ENCODE results near the gene SLC25A6. TPM values are rescaled to one million over a fixed set of nuclear protein-coding genes. Genes with fewer than 3 reads are reported as not detected.
A peak's percentile ranks its signal among the peaks of the same experiment; 100 is the strongest.
"Not testable (repeated sequence)": the region's sequence is repeated elsewhere in the genome, so short reads cannot be mapped to it uniquely, and the experiment has no call there.

The SLC25A6 gene
- total RNA-seq, 1 donor from 2014 or later = 193 TPM

DNA sequence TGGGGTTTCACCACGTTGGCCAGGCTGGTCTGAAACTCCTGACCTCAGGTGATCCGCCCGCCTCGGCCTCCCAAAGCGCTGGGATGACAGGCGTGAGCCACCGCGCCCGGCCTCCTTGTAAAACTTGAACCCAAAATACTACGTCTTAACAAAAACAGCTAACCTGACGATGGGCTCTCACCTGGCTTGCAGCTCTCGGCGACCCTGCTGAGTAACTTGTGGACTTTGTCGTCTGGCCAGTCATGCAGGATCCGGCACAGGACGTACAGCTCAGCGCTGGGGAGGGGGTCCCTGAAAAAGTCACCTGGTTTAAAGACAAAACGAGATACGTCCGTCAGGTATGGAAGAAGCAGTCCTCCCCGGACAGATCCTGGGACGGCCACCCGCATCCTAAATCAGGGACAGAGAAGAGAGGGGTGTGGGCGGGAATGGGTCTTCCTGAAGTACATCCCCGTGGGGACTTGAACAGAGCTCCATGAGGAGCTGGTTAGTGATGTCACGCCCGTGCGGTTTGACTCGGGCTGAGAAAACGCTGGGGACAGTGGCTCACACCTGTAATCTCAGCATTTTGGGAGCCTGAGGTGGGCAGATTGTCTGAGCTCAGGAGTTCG, 20.7 kb upstream of the SLC25A6 start:
- no peak for DNase-seq (ENCODE audit: low read depth in 2 of 2)

DNA sequence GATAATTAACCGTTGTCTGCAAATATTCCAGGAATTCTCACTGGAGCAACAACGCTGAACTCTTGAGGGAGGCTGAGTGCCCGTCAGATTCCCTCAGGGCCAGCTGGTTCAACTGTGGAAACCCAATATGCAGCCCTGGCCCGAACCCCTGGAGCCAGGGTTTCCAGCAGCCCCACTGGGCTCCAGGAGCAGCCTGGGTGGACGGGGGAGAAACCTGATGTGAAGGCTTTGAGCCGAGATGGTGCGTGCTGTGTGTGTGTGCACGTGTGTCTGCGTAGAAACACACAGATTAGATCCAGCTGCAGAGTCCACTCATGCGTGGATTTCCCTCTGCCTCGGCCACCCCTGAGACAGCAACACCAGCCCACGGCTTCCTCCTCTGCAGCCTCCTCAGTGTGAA, 19.4 kb upstream of the SLC25A6 start:
- no peak for DNase-seq (ENCODE audit: low read depth in 2 of 2)

DNA sequence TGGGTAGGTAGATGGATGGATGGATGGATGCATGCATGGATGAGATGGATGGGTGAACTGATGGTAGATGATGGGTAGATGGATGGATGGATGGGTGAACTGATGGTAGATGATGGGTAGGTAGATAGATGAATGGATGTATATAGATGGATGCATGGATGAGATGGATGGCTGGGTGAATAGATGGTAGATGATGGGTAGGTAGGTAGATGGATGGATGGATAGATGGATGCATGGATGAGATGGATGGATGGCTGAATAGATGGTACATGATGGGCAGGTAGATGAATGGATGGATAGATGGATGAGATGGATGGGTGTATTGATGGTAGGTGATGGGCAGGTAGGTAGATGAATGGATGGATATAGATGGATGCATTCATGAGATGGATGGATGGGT, 15.1 kb upstream of the SLC25A6 start:
- no peak for DNase-seq (ENCODE audit: low read depth in 2 of 2)

DNA sequence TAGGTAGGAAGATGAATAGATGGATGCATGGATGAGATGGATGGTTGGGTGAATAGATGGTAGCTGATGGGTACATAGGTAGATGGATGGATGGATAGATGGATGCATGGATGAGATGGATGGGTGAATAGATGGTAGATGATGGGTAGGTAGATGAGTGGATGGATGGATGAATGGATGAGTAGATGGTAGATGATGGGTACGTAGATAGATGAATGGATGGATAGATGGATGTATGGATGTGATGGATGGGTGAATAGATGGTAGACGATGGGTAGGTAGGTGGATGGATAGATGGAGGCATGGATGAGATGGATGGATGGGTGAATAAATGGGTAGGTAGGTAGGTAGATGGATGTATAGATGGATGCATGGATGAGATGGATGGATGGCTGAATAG, 13.9 kb upstream of the SLC25A6 start:
- DNase-seq (ENCODE audit: low read depth in 2 of 2) = not testable (repeated sequence)

DNA sequence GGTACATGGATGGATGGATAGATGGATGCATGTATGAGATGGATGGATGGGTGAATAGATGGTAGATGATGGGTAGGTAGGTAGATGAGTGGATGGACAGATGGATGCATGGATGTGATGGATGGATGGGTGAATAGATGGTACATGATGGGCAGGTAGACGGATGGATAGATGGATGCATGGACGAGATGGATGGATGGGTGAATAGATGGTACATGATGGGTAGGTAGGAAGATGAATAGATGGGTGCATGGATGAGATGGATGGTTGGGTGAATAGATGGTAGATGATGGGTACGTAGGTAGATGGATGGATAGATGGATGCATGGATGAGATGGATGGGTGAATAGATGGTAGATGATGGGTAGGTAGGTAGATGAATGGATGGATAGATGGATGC, 12.0 kb upstream of the SLC25A6 start:
- not testable (repeated sequence) for DNase-seq (ENCODE audit: low read depth in 2 of 2)

DNA sequence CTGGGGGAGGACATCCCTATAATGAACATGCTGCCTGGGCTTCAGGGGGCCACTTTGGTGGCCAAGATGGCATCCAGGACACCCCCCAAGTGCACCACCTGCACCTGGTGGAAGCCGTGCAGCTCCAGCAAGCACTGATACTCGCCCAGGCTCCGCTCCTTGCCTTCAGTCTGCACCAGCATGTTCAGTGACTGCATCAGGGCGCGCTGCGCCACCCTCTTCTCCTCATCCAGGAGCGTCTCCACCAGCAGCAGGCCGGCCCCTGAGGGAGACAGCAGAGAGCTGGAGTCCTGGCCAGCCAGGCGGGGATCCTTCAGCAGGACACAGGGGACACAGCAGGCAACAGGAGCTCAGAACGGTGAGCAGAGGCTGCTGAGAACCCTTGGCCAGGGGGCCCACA, 11.3 kb upstream of the SLC25A6 start:
- DNase-seq (ENCODE audit: low read depth in 2 of 2) = no peak

DNA sequence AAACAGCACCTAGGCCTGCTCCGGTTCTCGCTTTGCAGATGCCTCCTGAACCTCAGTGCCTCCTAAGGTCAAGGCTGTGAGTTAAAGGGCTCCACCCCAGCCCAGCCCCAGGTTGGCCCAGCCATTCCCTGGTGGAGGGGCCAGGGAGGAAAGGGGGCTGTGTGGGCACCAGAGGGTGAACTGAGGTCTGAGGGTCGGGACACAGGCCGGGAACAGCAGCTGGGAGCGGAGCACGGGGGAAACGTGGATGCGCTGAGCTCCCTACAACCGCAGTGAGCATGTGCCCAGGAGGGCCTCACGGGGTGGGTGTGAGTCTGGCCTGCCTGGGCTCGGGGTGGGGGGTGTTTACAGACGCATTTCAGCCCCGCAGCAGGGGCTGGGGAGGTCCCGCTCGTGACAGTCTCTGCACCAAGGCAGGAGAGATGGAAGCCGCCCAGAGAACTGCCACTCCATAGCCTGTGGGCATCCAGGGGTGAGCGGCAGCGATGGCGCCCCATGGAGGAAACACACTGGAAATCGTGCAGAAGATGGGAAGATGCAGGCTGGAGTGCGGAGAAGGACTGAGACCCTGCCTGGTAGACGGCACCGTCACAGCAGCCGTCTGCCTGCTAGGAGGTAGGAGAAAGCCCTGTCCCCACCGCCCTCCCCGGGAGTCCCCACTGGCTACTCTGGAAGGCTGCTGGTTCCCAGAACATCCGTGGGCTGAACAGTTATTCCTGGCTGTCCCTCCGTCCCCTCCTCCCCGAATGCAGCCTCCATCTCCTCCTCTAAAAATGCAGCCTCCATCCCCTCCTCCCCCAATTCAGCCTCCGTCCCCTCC, 9.9 kb upstream of the SLC25A6 start:
- no peak for DNase-seq (ENCODE audit: low read depth in 2 of 2)

DNA sequence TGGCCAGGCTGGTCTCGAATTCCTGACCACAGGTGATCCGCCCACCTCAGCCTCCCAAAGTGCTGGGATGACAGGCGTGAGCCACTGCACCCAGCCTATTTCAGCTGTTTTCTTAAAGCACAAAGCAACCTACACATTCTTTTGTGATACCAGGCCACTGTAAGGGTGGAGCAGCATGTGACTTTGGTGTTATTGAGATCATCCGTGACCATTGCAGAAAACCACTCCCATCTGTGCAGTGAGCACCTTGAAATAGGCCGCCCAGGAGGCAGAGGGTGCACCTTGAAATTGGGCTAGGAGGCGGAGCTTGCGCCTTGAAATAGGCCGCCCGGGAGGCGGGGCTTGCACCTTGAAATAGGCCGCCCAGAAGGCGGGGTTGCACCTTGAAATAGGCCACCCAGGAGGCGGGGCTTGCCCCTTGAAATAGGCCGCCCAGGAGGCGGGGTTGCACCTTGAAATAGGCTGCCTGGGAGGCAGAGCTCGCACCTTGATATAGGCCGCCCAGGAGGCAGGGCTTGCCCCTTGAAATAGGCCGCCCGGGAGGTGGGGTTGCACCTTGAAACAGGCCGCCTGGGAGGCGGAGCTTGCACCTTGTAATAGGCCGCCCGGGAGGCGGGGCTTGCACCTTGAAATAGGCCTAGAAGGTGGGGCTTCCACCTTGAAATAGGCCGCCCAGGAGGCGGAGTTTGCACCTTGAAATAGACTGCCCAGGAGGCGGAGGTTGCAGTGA, 9.0 kb upstream of the SLC25A6 start:
- no peak for DNase-seq (ENCODE audit: low read depth in 2 of 2)

DNA sequence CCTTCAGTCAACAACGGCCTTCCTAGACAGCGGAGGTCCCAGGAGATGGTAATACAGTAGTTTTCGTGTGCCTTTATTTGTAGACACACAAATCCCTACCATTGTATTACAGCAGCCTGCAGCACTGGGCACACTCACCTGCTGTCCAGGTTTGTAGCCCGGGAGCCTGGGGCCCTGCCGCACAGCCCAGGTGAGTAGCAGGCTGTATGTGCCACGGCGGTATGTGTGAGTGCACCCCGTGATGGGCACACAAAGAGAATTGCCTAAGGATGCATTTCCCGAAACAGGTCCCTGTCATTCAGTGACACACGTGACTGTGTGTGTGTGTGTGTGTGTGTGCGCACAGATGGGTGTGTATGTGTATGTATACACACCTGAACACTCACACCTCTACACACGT, 8.1 kb upstream of the SLC25A6 start:
- no peak for DNase-seq (ENCODE audit: low read depth in 2 of 2)

DNA sequence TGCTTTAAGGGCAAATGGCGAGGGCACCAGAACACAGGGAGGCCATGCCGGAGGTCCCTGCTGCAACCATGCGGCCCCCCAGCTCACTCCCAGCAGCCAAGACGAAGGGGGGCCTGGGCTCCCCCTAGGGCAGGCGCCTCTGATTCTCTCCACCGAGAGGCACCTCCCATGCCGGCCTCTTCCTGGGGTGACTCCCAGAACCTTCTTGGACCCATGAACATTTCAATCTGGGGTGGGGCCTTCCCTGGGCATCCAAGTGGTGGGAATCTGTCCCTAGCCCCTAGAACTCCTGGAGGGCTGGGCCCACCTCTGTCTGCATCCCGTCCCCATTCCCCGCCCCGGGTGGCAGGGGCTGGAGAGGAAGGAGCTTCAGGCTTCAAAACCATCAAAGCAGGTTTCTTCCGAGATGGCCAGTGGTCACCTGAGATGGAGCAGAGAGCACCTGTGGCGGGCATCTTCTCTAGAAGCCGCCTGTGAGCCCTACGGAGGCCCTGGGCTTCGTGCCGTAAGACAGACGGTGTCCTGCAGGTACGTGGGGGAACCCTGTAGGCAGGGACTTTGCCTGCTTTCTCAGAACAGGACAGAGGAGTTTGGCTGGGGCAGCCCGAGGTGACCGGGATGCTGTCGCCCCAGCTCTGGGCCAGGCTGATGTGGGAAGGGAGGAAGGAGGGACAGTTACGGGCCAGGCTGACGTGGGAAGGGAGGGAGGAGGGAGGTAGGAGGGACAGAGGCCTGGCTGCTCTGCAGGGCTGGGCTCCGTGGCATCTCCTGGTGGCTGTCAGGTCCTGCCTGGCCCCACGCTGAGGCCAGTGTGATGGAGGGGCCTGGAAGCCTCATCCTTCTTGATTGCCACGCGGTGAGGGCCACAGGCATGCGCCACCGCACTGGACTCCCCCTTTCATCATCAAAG, 6.8 kb upstream of the SLC25A6 start:
- no peak for DNase-seq (ENCODE audit: low read depth in 2 of 2)

DNA sequence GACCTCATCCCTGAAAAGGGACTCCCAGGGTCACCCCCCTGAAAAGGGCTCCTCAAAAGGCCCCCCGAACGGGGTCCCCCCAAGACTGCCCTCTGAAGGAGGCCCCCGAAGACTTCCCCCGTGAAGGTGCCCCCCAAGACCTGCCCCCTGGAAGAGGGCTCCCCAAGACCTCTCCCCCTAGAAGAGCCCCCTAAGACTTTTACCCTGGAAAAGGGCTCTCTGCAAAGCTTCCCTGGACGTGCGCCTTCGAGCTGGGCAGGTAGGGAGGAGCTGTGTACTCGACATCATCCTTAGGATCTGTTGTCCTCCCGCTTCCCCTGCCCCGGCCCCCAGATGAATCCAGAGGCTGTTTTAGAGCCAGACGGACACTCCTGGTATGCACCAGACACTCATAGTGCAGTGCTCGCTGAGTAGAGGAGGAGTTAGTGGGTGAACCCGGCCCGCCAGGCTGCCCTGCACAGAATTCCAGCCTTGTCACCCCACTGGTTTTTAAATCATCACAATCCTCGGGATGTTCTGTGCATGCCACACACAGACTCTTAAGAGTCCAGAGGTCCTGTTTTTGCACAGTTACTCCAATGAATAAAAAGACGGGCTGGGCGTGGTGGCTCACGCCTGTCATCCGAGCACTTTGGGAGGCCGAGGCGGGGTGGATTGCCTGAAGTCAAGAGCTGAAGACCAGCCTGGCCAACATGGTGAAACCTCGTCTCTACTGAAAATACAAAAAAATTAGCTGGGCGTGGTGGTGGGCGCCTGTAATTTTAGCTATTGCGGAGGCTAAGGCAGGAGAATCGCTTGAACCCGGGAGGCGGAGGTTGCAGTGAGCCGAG, 5.7 kb upstream of the SLC25A6 start:
- DNase-seq (ENCODE audit: low read depth in 2 of 2) = no peak

DNA sequence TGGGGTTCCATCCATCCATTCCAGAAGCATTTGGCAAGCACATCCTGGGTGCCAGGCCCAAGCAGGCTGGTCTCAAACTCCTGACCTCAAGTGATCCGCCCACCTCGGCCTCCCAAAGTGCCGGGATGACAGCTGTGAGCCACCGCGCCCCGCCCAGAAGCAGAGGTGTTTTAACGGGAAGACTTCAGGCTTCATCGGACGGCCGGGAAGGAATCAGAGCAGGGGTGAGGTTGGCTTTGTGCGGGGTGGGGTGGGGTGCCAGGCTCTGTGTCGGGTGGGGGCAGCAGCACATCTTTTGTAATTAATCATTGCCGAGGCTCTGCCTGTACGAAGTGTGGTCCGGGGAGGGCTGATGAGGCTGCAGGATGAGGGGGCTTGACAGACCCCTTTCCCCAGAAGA, 5.1 kb upstream of the SLC25A6 start:
- no peak for DNase-seq (ENCODE audit: low read depth in 2 of 2)

DNA sequence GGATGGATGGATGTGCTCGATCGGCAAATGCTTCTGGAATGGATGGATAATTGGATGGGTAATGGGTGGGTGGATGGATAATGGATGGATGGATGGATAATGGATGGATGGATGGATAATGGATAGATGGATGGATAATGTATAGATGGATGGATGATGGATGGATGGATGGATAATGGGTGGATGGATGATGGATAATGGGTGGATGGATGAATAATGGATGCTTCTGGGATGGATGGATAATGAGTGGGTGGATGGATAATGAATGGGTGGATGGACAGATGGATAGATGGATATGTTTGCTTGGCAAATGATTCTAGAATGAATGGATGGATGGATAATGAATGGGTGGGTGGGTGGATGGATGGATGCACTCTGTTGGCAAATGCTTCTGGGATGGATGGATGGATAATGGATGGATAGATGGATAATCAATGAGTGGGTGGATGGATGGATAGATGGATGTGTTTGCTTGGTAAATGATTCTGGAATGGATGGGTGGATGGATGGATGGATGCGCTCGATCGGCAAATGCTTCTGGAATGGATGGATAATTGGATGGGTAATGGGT, 3.8 kb upstream of the SLC25A6 start:
- DNase-seq (ENCODE audit: low read depth in 2 of 2) = no peak

DNA sequence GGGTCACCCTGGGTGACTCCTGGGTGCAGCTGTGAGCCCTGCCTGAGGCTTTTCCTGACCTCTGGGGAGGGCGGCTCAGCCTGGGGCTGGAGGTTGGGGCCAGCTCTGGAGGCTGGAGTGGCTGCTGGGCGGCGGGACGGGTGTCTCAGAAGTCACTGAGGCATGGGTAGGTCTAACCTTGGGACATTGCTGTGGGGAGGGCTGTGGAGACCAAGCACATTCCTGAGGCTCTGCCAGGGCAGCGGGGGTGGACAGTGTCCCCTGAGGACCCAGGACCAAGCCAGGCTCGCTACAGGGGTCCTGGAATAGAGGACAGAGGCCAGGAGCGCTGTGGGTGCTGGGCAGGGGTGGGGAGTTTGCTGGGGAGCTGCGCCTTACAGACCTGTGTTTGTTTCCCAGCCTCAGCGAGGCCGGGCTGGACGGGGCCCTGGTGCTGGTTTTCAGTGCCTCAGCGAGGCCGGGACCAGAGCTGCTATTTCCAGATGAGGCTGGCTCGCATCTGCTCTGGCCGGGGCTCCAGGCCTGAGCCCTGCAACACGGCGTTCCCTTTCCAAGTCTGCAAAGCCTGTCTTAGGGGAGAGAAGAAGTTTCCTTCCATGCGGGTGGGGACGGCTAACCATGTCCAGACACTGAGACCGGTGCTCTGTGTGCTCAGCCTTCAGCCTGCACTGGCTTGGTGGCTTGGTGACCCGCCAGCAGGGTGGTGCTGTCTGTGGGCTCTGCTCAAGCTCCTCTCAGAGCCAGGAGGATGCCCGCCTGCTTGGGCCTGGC, 3.0 kb upstream of the SLC25A6 start:
- no peak for DNase-seq (ENCODE audit: low read depth in 2 of 2)

DNA sequence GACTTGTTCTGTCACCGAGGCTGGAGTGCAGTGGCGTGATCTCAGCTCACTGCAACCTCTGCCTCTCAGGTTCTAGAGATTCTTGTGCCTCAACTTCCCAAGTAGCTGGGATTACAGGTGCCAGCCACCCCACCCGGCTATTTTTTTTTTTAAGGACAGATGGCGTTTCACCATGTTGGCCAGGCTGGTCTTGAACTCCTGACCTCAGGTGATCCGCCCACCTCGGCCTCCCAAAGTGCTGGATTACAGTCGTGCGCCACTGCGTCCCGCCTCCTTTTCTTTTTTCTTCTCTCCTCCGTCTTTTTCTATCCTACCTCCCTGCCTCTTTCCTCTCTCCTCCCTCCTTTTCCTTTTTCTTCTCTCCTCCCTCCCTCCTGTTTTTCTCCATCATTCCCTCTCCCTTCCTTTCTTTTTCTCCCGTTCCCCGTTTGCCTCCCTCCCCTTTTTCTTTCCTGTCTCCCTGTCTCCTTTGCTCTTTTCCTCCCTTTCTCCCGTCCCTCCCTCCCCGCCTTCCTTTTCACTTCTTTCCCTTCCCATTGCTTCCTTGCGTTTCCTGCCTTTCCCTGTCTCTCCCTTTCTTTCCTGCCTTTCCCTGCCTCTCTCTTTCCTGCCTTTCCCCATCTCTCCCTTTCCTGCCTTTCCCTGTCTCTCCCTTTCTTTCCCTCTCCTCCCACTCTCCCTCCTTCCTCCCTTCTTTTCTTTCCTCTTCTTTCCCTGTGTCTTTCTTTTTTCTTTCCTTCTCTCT, 2.1 kb upstream of the SLC25A6 start:
- no peak for DNase-seq (ENCODE audit: low read depth in 2 of 2)

DNA sequence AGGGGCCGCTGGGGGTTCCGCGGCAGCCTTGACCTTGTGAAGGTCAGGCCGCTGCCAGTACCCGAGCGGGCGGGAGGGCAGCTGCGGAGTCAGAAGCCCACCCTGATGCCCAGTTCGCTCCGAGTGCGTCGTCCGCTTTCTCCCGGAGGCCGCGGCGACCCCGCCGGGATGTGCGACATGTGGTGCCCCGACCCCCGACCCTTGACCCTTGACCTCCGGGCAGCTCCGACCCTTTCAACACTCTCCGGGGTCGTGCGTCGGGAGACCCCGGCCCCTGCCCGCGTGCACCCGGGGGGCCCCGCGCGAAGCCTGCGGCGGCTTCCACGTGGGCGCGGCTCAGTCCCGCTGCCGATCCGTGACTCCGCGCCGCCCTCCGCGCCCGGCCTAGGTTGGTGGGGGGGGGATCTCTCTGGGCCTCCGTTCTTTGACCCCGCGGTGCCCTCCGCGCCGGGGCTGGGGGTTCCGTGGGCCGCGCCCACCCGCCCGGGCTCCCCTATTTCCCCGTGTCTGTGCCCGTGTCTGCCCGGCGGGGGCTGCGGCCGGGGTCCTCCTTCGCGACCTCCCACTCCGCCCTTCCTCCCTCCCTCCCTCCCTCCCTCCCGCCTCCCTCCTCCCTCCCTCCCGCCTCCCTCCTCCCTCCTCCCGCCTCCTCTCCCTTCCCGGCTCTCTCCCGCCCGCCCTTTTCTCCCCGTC, 609 bp upstream of the SLC25A6 start:
- peak; percentile 53 to 75 for DNase-seq (ENCODE audit: low read depth in 2 of 2)

DNA sequence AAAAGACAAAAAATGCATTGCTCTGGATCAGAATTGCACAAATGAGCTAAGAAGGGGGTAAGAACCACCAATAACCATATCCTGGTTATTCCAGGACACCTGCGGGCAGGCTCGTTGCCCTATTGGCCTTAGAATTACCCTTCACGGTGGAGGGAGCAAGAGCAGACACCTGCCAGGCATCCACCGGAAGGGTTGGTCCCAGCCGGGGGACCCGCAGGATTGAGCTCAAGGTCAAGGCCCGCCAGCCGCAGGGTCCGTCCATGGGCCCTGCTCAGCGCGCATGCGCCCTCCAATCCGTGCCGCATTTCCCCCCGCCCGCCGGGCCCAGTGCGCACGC, 575 bp downstream of the SLC25A6 start:
- no peak for DNase-seq (ENCODE audit: low read depth in 2 of 2)

DNA sequence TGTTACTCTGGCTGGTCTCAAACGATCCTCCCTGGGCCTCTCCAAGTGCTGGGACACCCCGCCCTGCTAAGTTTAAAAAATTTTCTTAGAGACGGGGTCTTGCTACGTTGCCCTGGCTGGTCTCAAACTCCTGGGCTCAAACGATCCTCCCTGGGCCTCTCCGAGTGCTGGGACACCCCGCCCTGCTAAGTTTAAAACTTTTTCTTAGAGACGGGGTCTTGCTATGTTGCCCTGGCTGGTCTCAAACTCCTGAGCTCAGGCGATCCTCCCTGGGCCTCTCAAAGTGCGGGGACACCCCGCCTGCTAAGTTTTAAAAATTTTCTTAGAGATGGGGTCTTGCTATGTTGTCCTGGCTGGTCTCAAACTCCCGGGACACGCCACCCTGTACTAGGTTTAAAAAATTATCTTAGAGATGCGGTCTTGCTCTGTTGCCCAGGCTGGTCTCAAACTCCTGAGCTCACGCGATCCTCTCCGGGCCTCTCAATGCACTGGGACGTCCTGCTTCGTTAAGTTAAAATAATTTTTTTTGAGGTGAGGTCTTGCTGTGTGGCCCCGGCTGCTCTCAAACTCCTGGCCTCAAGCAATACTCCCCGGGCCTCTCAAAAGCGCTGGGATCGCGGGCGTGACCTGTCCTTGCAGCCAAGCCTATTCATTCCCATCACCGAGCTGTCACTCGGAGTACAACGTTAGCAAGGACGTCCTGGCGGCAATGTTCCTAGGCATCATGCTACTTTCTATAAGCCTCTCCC, 1.1 kb downstream of the SLC25A6 start:
- no peak for DNase-seq (ENCODE audit: low read depth in 2 of 2)

Measured in lung microvascular endothelial cell (primary cell).